SU-DHL-6 (cell line): Measurements from ENCODE around the gene CNKSR3.

ENCODE experiments used
- EZH2phosphoT487 ChIP-seq: fragments of 200-600 bp; sonication (generic), shearing (Covaris generic); conservative IDR thresholded peaks from 2 replicates; pipeline ENCODE4 v1.6.1; 2018; ENCODE audit warnings: mild to moderate bottlenecking, antibody characterized with exemption, low read length, moderate library complexity, mixed read lengths
- TF ChIP-seq, protein P1 (sequence below): fragments of 200-600 bp; sonication (generic); IDR thresholded peaks from one replicate; pipeline ENCODE4 v1.5.1; 2017; ENCODE audit warnings: antibody characterized with exemption, mild to moderate bottlenecking, low read length, moderate library complexity; ENCODE audit not compliant: insufficient read depth, poor library complexity, severe bottlenecking

- TF ChIP-seq EZH2phosphoT487 = no peak
- TF ChIP-seq, protein P1, sequence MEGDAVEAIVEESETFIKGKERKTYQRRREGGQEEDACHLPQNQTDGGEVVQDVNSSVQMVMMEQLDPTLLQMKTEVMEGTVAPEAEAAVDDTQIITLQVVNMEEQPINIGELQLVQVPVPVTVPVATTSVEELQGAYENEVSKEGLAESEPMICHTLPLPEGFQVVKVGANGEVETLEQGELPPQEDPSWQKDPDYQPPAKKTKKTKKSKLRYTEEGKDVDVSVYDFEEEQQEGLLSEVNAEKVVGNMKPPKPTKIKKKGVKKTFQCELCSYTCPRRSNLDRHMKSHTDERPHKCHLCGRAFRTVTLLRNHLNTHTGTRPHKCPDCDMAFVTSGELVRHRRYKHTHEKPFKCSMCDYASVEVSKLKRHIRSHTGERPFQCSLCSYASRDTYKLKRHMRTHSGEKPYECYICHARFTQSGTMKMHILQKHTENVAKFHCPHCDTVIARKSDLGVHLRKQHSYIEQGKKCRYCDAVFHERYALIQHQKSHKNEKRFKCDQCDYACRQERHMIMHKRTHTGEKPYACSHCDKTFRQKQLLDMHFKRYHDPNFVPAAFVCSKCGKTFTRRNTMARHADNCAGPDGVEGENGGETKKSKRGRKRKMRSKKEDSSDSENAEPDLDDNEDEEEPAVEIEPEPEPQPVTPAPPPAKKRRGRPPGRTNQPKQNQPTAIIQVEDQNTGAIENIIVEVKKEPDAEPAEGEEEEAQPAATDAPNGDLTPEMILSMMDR = no peak
Measured at GRCh38 chr6:154450498-154450897, 60.0 kb downstream of the CNKSR3 start.
